IMR-90 (cell line): ENCODE results near the gene PTH1R. TPM values are rescaled to one million over a fixed set of nuclear protein-coding genes. Genes with fewer than 3 reads are reported as not detected.

Experiments used
- ATAC-seq: fragments of 200-7000 bp; cut with Tn5 transposase; 2 replicates; pipeline ENCODE4 v1.9.1; 2020; ENCODE audit warnings: low read depth, mild to moderate bottlenecking, moderate library complexity
- BruUV-seq: library from RNA; stranded (reverse); fragments of 400-500 nt; replicated peaks from 2 replicates; lab custom pipeline; 2021; lab: Mats Ljungman, UMichigan
- CTCF ChIA-PET: fragments of 300-600 bp; formaldehyde crosslinking; extraction: SDS; loops from one replicate; lab custom pipeline; 2021; ENCODE audit warnings: antibody characterized with exemption; lab: Yijun Ruan, JAX
- POLR2A ChIA-PET: fragments of 300-600 bp; sonication (Branson Sonifier 250); formaldehyde crosslinking; loops from one replicate; lab custom pipeline; 2022; ENCODE audit warnings: antibody characterized with exemption; ENCODE audit not compliant: unreplicated experiment; lab: Charles Lee
- DNase-seq: peaks from one replicate; pipeline ENCODE4 v3.0.0; 2013
- H2AFZ ChIP-seq: replicated peaks from 2 replicates; pipeline ENCODE3; 2013; ENCODE audit warnings: low read length, mild to moderate bottlenecking; ENCODE audit not compliant: poor library complexity
- H2AK5ac ChIP-seq: 2 replicates; pipeline ENCODE4 v1.6.1; 2013; ENCODE audit warnings: low read depth, low read length, inconsistent platforms
- H2AK9ac ChIP-seq: replicated peaks from 2 replicates; pipeline ENCODE3; 2013; ENCODE audit warnings: mild to moderate bottlenecking, low read depth, low read length, moderate library complexity; ENCODE audit not compliant: poor library complexity
- H2BK120ac ChIP-seq: 2 replicates; pipeline ENCODE4 v1.6.1; 2013; ENCODE audit warnings: low read depth, low read length, inconsistent platforms
- H2BK15ac ChIP-seq: 3 replicates; pipeline ENCODE4 v1.6.1; 2013; ENCODE audit warnings: low read depth, low read length, inconsistent platforms
- H2BK20ac ChIP-seq: 2 replicates; pipeline ENCODE4 v1.6.1; 2013; ENCODE audit warnings: low read depth, mild to moderate bottlenecking, inconsistent platforms, low read length, moderate library complexity
- H2BK5ac ChIP-seq: 2 replicates; pipeline ENCODE4 v1.6.1; 2013; ENCODE audit warnings: mild to moderate bottlenecking, low read depth, low read length, inconsistent platforms; ENCODE audit not compliant: poor library complexity, severe bottlenecking
- H3K14ac ChIP-seq: replicated peaks from 2 replicates; pipeline ENCODE4 v1.6.1; 2013; ENCODE audit warnings: low read depth, low read length, inconsistent platforms
- H3K18ac ChIP-seq: 2 replicates; pipeline ENCODE4 v1.6.1; 2013; ENCODE audit warnings: low read depth, low read length, control low read depth
- H3K23ac ChIP-seq: 2 replicates; pipeline ENCODE4 v1.6.1; 2013; ENCODE audit warnings: low read depth, low read length, inconsistent platforms
- H3K27ac ChIP-seq: 2 replicates; pipeline ENCODE4 v1.5.1; 2013; ENCODE audit warnings: mild to moderate bottlenecking, control low read depth, low read length; ENCODE audit not compliant: insufficient read depth
- H3K27me3 ChIP-seq: 2 replicates; pipeline ENCODE4 v1.6.1; 2013; ENCODE audit warnings: low read length; ENCODE audit not compliant: control insufficient read depth, insufficient read depth
- H3K36me3 ChIP-seq: 2 replicates; pipeline ENCODE4 v1.6.1; 2013; ENCODE audit warnings: low read length, mixed read lengths; ENCODE audit not compliant: control insufficient read depth, insufficient read depth
- H3K4ac ChIP-seq: 2 replicates; pipeline ENCODE4 v1.6.1; 2013; ENCODE audit warnings: low read depth, low read length, inconsistent platforms
- H3K4me1 ChIP-seq: 2 replicates; pipeline ENCODE4 v1.6.1; 2013; ENCODE audit warnings: low read length, mixed read lengths; ENCODE audit not compliant: control insufficient read depth, insufficient read depth
- H3K4me2 ChIP-seq: 2 replicates; pipeline ENCODE4 v1.6.1; 2013; ENCODE audit warnings: low read depth, mild to moderate bottlenecking, control low read depth, low read length, moderate library complexity
- H3K4me3 ChIP-seq: 2 replicates; pipeline ENCODE4 v1.5.1; 2013; ENCODE audit warnings: low read depth, mild to moderate bottlenecking, control low read depth, low read length, moderate library complexity; ENCODE audit not compliant: insufficient read depth
- H3K56ac ChIP-seq: 2 replicates; pipeline ENCODE4 v1.6.1; 2013; ENCODE audit warnings: low read length, inconsistent platforms; ENCODE audit not compliant: insufficient read depth; ENCODE audit errors: extremely low read depth
- H3K79me1 ChIP-seq, 2 experiments: 2 replicates each; pipeline ENCODE4 v1.6.1; 2013; ENCODE audit warnings: low read length in 2 of 2, inconsistent platforms in 1 of 2, low read depth in 1 of 2
- H3K9ac ChIP-seq: 2 replicates; pipeline ENCODE4 v1.6.1; 2013; ENCODE audit warnings: low read depth, low read length, control low read depth
- H3K9me1 ChIP-seq: 2 replicates; pipeline ENCODE4 v1.6.1; 2013; ENCODE audit warnings: low read length, inconsistent platforms; ENCODE audit not compliant: insufficient read depth
- H3K9me3 ChIP-seq: 2 replicates; pipeline ENCODE4 v1.6.1; 2013; ENCODE audit warnings: low read length; ENCODE audit not compliant: control insufficient read depth, insufficient read depth
- H4K20me1 ChIP-seq: 2 replicates; pipeline ENCODE4 v1.6.1; 2013; ENCODE audit warnings: low read length, inconsistent platforms; ENCODE audit not compliant: insufficient read depth
- H4K5ac ChIP-seq: 2 replicates; pipeline ENCODE4 v1.6.1; 2013; ENCODE audit warnings: mild to moderate bottlenecking, low read depth, low read length, control low read depth
- H4K8ac ChIP-seq, 2 experiments: 2 replicates each; pipeline ENCODE4 v1.6.1; 2013; ENCODE audit warnings: low read depth in 2 of 2, low read length in 2 of 2, control low read depth in 1 of 2, inconsistent platforms in 1 of 2
- H4K91ac ChIP-seq: 2 replicates; pipeline ENCODE4 v1.6.1; 2013; ENCODE audit warnings: low read depth, low read length, inconsistent platforms; ENCODE audit not compliant: insufficient read depth
- BHLHE40 ChIP-seq: fragments of 150-350 bp; IDR thresholded peaks from 2 replicates; pipeline ENCODE4 v1.6.1; 2016; ENCODE audit warnings: mild to moderate bottlenecking, low read depth, low read length
- CEBPB ChIP-seq: IDR thresholded peaks from 2 replicates; pipeline ENCODE4 v1.6.1; 2012; ENCODE audit warnings: low read depth, low read length, improper control_type of control experiment
- POLR2A ChIP-seq: IDR thresholded peaks from 2 replicates; pipeline ENCODE4 v1.6.1; 2012; ENCODE audit warnings: mild to moderate bottlenecking, low read depth, low read length
- RAD21 ChIP-seq: IDR thresholded peaks from 2 replicates; pipeline ENCODE4 v1.6.1; 2012; ENCODE audit warnings: low read length, improper control_type of control experiment
- SMC3 ChIP-seq: fragments of 150-350 bp; IDR thresholded peaks from 2 replicates; pipeline ENCODE4 v1.6.1; 2016; ENCODE audit warnings: low read depth, mild to moderate bottlenecking, antibody characterized with exemption, low read length, moderate library complexity
- USF2 ChIP-seq: fragments of 150-350 bp; IDR thresholded peaks from 2 replicates; pipeline ENCODE4 v1.6.1; 2017; ENCODE audit warnings: mild to moderate bottlenecking, antibody characterized with exemption, low read length, low read depth
- WGBS, 2 experiments: methylation state at CpG; one replicate each; pipeline versions ENCODE4 v1.1.5 to v1.1.7; 2013; ENCODE audit warnings: missing lambda C conversion rate in 2 of 2; ENCODE audit not compliant: insufficient read length in 1 of 2; ENCODE audit errors: extremely low coverage in 2 of 2; 5-methylcytosine and 5-hydroxymethylcytosine counted together
- dilution Hi-C: fragments of 300-500 bp; cut with HindIII; formaldehyde crosslinking; loops from one replicate; pipeline ENCODE4 v1.14.3; 2018; ENCODE audit warnings: low sequenced_read_pairs; ENCODE audit not compliant: unreplicated experiment
- in situ Hi-C: fragments of 300-500 bp; cut with MboI; formaldehyde crosslinking; loops from 3 replicates; pipeline ENCODE4 v1.14.3; 2019; ENCODE audit warnings: low sequenced_read_pairs, inconsistent platforms, mixed read lengths
- intact Hi-C: fragments of 100-400 bp; cut with micrococcal nuclease; formaldehyde crosslinking; loops from 2 replicates; pipeline ENCODE4 v1.10.0; 2022
- polyA plus RNA-seq, 3 experiments: library from polyadenylated mRNA; depleted of rRNA; stranded (reverse); fragments of >200 nt; gene quantifications; 2 replicates each; pipeline ENCODE4 v1.2.3, GENCODE V29; 2012; ENCODE audit warnings: low replicate concordance in 1 of 3
- total RNA-seq: library from RNA; depleted of rRNA; stranded (reverse); fragments of >200 nt; gene quantifications from 2 replicates; pipeline ENCODE4 v1.2.3, GENCODE V29; 2012

The PTH1R gene
- total and polyA plus RNA-seq, 2 of the 4 experiments (the other 2 are of a cell fraction), result 0.15 to 0.18 TPM

- 100% methylated on average over 1 of the region's 4 CpGs; no CpG with 5 or more reads in 1 of the 2 experiments for WGBS, 2 experiments
- ATAC-seq (no peak), DNase-seq (no peak)
- Histone ChIP-seq H3K23ac (no peak overlapping the region), H2AK5ac (no peak overlapping the region), H2AFZ (no peak overlapping the region), H4K91ac (no peak overlapping the region), H4K8ac (no peak overlapping the region), H3K4me3 (no peak overlapping the region), H3K27ac (no peak overlapping the region), H3K14ac (no peak overlapping the region), H2BK15ac (no peak overlapping the region), H3K56ac (no peak overlapping the region), H2BK5ac (no peak overlapping the region), H3K9me3 (no peaks in the 10 kb centered on the region), H3K9me1 (0 out of 2 replicates have a peak, but pooled peaks cover 3% of the 10 kb centered on the region), H4K20me1 (peaks cover 4% of the 10 kb centered on the region; the same call in 1 of the 2 replicates), H3K27me3 (peaks cover 28% of the 10 kb centered on the region), H2BK120ac (no peak overlapping the region), H3K79me1 (no peaks in the 10 kb centered on the region), H3K18ac (no peak overlapping the region), H2AK9ac (no peak overlapping the region), H4K5ac (no peak overlapping the region), H3K36me3 (no peaks in the 10 kb centered on the region), H3K4ac (no peak overlapping the region), H3K4me1 (no peaks in the 10 kb centered on the region; the same call in 1 of the 2 replicates), H3K4me2 (no peak overlapping the region), H3K9ac (no peak overlapping the region), H2BK20ac (no peak overlapping the region)
- no TSS peak for BruUV-seq
- ChIA-PET CTCF (interaction anchor here (1.6 kb wide), 1 partner anchor 188 kb away, joined by 6 read pairs; no protein-coding TSS in a partner anchor), POLR2A (no interaction called here)
- TF ChIP-seq USF2, result no peak
- TF ChIP-seq SMC3, result no peak
- no peak for TF ChIP-seq POLR2A
- no peak for TF ChIP-seq RAD21
- no peak for TF ChIP-seq BHLHE40
- TF ChIP-seq CEBPB, result no peak
- in situ Hi-C loops, result loop anchor here (5.0 to 25.0 kb wide), 2 partner anchors 193 to 408 kb away; partner anchors contain the start of genes RTP3 and TMIE
- dilution Hi-C loops, result no loop called here
- intact Hi-C loops, result loop anchor here (1.0 kb wide), 2 partner anchors 29 to 190 kb away; no protein-coding TSS in a partner anchor
Measured at GRCh38 chr3:46895761-46896160, 18.2 kb downstream of the PTH1R start.
